SK-N-SH treated with all-trans-retinoic acid at 6 μM for 48 hours (cell line): ENCODE results near the gene LBHD2.

Experiments
- OSR1 ChIP-seq: fragments of 250-450 bp; sonication (Bioruptor Pico); IDR thresholded peaks from 2 replicates; pipeline ENCODE4 v1.8.0; 2022; ENCODE audit warnings: moderate library complexity, mild to moderate bottlenecking, inconsistent platforms
- ZC3H10 ChIP-seq: fragments of 250-450 bp; sonication (Bioruptor Pico); IDR thresholded peaks from 2 replicates; pipeline ENCODE4 v1.5.1; 2021; ENCODE audit warnings: mild to moderate bottlenecking, moderate library complexity
- ZNF8 ChIP-seq: fragments of 450-650 bp; formaldehyde crosslinking; IDR thresholded peaks from 2 replicates; pipeline ENCODE4 v1.5.0; 2020; ENCODE audit warnings: mild to moderate bottlenecking, moderate library complexity

DNA sequence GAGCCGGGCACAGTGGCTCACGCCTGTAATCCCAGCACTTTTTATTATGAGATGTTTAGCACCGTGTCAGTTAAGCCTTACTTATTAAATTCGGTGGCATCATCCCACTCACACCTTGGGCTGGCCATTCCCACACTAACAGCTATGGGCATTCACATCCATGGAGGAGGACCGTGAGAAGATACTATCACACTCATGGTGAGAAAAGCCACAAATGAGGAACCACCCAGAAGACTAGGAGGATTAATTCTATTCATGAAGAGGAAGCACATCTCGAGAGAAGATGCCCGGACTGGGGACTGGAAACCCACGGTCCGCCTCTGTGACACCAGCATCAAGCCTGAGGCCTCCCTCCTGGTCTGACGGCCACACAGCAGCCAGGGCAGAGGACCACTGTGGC lies 31.6 kb upstream of the LBHD2 start:
- TF ChIP-seq ZC3H10 (no peak), OSR1 (CRISPR knock-in tag) (no peak), ZNF8 (CRISPR knock-in tag) (no peak)
